ENCODE measurements around the gene XPR1.

XPR1 gene

GRCh38 chr1:180886338-180886737 lies 254.5 kb downstream of the XPR1 start:
- no peak overlapping the region for H3K4me3 ChIP-seq (ENCODE audit: low read length)
- DNase-seq (ENCODE audit: low read depth), result no peak
- no peak for TF ChIP-seq CTCF (IDR thresholded peaks at IDR 0.05; ENCODE audit: insufficient read depth, low read depth, low read length, missing control alignments)

- no peak for DNase-seq (ENCODE audit: low read depth)
- no peak overlapping the region for H3K4me3 ChIP-seq (ENCODE audit: low read length)
- no peak for TF ChIP-seq CTCF (IDR thresholded peaks at IDR 0.05; ENCODE audit: insufficient read depth, low read depth, low read length, missing control alignments)
Observed at GRCh38 chr1:180887841-180888240, 256.0 kb downstream of the XPR1 start.

- H3K4me3 ChIP-seq (ENCODE audit: low read length), result no peak overlapping the region
- no peak for DNase-seq (ENCODE audit: low read depth)
- TF ChIP-seq CTCF (IDR thresholded peaks at IDR 0.05; ENCODE audit: insufficient read depth, low read depth, low read length, missing control alignments), result no peak
Observed at GRCh38 chr1:180888870-180889269, 257.0 kb downstream of the XPR1 start.

GRCh38 chr1:180889325-180889724 lies 257.5 kb downstream of the XPR1 start:
- no peak overlapping the region for H3K4me3 ChIP-seq (ENCODE audit: low read length)
- DNase-seq (ENCODE audit: low read depth), result no peak
- TF ChIP-seq CTCF (IDR thresholded peaks at IDR 0.05; ENCODE audit: insufficient read depth, low read depth, low read length, missing control alignments), result no peak

GRCh38 chr1:180892272-180892671 lies 260.4 kb downstream of the XPR1 start:
- H3K4me3 ChIP-seq (ENCODE audit: low read length), result no peak overlapping the region
- TF ChIP-seq CTCF (IDR thresholded peaks at IDR 0.05; ENCODE audit: insufficient read depth, low read depth, low read length, missing control alignments), result no peak
- DNase-seq (ENCODE audit: low read depth), result no peak

GRCh38 chr1:180892675-180893074 lies 260.9 kb downstream of the XPR1 start:
- DNase-seq (ENCODE audit: low read depth), result no peak
- no peak for TF ChIP-seq CTCF (IDR thresholded peaks at IDR 0.05; ENCODE audit: insufficient read depth, low read depth, low read length, missing control alignments)
- no peak overlapping the region for H3K4me3 ChIP-seq (ENCODE audit: low read length)

GRCh38 chr1:180893614-180894013 lies 261.8 kb downstream of the XPR1 start:
- no peak for TF ChIP-seq CTCF (IDR thresholded peaks at IDR 0.05; ENCODE audit: insufficient read depth, low read depth, low read length, missing control alignments)
- no peak overlapping the region for H3K4me3 ChIP-seq (ENCODE audit: low read length)
- DNase-seq (ENCODE audit: low read depth), result no peak

Data from epithelial cell of esophagus (primary cell).